Raji (cell line): ENCODE results near the gene IQGAP2.

Experiments
- POLR2A ChIP-seq: IDR thresholded peaks from 2 replicates; pipeline ENCODE4 v1.6.1; 2011; ENCODE audit warnings: low read depth, low read length, control low read depth; ENCODE audit not compliant: insufficient read depth

The IQGAP2 gene

DNA sequence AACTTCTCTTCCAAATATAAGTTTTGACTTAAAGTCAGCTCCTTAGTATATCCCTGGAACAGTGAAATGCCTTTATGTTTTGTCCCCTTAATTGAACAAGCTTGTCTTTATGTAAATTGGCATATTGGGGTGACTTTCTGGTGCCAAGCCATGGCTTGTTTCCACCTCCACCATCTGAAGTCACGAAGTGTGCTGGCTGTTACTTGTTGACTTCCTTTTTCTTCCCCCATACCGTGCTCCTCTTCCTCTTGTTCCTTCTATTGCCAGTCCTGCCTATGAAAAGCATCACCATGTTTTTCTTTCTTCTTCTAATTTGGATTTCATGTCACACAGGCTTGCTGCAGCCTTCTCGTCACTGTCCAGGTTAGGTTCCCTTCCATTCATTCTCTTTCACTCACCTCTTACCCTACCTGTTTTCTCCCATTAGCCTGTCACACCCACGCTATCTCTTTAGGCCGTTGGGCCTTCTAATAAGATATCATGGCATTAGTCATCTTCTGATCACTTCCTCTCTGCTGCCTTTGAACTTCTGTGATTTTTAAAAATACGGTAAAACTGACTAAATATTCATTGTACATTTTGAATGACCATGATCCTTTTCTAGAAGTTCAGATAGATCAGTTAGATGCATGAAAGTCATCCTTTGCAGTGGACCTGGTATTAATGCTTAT is 48.1 kb downstream of the IQGAP2 start:
- no peak for TF ChIP-seq POLR2A

DNA sequence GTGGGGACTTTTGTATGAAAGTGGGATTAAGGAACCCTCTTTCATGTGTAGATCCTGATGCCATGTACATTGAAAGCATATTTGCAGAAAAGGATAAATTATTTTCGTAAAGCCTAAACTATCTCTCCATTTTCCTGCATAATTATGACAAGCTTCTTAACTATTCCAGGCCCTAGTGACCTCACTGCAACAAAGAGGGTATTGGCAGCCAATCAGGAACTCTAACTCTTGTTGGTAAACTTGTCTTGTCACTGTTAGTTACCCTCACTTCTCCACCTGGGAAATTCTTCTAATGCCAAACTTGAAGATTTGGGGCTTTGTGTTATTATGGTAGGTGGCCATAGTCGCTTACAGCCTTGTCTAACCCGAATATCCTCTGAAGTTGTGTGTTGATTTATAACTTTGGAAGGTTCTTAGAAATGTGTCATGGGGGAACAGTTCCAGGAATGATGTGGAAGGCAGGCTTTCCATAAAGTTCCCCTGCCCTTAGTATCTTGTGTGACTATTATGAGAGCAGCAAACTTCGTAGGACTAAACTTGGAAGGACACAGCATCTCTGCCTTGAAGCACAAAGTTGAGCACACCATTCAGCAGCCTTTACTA is 52.5 kb downstream of the IQGAP2 start:
- TF ChIP-seq POLR2A, result no peak

DNA sequence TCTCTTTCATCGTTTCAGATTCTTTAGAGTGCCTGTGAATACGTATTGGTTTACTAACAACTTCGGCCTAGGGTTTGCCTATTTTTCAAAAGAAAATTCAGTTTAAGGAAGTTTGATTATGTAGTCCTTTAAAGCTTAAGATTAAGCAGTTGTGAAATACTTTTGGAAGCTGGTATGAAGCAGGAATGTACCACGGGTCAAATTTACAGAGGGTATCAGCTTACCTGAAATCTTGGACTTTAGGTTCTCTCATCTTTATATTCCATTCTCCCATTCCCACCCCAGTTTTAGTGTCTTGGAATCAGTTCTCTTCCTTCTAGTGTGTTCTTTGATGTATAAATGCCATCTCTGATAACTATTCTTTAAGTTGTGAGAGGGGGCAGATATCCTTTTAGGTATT is 53.2 kb downstream of the IQGAP2 start:
- TF ChIP-seq POLR2A, result no peak

DNA sequence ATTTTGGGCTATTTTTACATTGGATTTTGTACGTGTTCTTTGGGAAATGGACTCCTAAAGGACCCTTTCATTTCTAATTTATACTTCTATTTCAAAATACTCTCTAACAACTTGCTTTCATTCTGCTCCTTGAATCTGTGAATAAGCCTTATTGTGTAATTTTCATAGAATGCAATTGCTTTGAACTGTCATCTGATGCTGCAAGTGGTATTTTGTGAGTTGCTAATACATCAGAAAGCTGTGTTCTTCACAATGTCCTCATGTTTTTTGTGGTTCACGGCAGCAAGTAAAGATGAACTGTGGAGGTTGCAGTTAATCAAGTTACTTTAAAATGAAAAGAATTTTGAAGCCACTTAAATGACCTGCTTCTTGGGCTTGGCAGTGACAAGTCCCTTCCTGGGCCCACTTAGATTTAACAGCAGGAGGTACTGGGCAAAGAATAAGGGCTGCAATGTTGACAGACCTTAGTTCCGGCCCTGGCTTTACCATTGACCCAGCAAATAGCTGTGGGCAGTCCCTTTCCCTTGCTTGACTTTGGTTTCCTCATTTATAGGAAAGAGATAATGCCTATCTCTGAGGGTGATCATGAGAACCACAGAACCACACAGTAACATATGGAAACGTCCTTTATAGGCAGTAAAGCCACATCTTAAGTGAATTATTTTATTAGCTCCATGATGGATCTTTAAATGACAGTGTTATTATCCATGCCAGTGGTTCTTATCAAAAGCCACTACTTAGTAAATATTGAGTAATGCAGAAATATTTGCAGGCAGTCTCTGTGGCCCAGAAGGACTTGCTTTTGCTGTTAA is 54.8 kb downstream of the IQGAP2 start:
- TF ChIP-seq POLR2A, result no peak

DNA sequence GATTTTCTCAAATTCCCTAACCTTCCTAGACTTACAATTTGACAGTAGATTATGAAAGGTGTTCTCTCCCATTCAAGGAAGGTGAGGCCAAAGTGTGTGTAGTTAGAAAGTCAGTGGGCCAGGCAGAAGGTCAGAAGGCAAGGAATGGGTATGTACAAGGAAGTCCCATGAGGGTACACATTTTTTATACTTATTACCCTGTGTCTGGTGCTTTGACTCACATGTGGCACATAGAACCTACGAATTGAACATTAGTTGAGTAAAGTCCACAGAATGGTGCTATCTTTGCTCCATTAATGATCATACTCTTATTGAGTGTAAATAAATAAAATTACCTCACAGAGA is 55.4 kb downstream of the IQGAP2 start:
- no peak for TF ChIP-seq POLR2A

DNA sequence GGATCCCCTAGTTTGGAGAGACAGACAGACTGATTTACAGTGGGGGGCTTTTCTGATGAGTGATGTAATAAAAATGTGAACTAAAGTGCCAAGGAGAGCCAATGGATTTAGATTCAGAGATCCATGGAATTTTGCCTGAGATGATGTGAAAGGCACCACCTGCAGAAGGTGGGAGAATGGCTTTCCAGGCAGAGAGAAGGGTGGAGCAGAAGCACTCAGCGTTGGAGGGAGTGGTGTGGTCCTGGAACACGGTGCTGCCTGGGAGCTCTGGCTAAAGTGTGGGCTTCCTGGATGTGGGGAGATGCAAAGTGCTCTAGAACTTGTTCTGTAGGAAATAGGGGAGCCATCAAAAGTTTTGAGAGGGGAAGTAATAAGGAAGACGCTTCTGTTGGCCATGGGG is 57.0 kb downstream of the IQGAP2 start:
- no peak for TF ChIP-seq POLR2A

DNA sequence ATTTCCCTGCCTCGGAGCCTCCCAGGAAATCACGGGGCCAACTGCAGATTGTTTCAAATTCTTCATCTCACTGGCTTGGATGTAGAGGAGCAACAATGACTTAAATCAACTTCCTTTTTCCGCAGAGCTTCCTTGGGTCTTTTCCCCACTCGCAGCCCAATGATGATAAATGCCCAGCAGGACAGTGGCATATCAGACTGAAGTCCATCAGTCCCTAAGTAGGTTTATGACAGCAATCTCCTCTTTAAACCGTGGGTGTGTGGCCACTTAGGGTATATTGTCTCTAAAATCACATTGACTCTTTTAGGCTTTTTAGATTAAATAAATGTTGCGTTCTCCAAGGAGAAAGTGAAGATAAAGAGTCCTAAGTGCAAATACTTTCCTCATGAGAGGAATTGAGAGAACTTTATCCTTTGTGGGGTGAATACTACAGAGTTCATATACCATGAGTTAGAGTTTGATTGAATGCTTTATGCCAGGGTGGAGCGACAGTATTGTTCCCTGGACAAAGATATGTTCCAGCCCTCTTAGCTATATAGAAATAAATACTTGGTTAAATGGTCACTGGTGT is 59.1 kb downstream of the IQGAP2 start:
- TF ChIP-seq POLR2A, result no peak

DNA sequence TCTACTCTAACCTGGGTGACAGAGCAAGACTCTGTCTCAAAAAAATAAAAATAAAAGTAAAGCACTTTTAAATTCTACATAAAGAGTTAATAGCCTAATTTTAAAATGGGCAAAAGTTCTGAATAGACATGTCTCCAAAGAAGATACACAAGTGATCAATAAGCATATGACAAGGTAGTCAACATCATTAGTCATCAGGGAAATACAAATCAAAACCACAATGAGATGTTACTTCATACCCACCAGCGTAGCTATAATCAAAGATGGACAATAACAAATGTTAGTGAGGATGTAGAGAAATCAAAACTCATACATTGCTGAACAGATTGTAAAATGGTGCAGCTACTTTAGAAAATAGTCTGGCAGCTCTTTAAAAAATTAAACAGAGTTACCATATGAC is 64.1 kb downstream of the IQGAP2 start:
- no peak for TF ChIP-seq POLR2A

DNA sequence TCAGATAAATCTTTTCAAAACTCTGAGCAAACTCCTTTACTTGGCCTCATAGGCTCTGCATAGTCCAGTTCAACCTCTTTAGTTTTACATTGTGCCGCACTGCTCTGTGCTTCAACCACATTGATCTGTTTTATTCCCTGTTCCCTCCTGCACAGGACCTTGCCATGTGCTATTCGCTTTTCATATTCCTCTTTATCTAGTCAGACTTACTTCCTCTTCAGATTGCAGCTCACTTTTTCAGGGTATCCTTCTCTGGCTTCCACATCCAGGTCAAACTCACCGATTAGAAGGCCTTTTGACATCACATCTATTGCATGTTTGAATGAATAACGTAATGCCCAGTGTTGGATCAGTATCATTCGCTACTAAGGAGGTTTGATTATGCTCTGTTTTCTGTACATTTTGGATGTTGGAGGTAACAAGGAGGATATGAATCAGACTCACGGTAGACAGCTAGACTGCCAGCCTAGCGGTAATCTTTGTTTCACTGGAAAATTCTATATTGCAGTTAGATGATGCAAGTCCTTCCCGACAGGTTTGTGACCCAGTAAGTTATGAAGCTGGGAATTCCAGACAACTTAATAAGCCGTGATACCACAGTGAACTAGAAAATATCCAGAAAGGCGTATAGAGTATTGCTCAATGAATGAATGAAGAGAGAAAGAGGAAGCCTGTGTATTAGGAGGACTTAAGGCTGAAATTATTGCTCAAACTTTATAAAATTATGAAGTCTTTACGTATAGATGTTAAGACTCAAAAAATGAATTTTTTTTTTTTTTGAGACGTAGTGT is 65.7 kb downstream of the IQGAP2 start:
- no peak for TF ChIP-seq POLR2A

DNA sequence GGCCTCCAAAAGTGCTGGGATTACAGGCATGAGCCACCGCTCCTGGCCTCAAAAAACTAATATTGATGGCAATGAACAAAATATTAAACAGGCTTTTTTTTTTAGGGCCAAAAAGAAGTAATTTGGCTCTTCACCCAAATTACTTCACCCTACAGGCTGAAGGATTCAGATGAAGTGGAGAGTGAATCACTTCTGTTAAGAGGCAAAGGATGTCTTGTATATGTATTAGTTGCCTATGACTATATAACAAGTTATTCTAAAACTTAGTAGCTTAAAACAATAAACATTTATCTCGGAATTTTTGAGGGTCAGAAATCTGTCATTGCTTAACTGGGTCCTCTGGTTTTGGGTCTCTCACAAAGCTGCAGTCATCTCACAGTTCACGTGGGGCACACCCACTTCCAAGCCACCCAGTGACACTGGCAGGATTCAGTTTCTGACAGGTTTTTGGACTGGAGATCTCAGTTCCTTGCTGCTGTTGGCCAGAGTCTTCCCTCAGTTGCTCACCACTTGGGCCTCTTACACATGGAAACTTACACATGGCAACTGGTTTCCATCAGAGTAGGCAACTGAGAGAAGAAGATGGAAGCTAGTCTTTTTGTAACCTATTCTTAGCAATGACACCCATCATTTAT is 66.7 kb downstream of the IQGAP2 start:
- TF ChIP-seq POLR2A, result no peak

DNA sequence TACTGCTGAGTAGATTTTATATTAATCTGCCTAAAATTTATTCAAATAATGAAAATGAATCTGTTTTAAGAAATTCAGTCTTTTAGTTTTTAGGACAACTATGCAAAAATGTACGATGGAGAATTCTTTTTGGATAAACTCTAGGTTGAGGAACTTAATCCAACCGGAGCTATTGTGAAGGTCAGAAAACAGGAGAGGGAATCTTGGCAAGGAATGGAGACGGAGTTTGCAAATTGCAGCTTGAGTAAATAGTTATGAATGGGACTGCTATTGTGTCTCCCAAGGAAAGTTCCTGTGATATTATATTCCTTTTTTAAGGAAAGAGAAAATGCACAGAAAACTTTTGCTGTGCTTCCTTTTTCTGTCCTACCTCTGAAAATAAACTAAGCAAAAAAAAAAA is 67.9 kb downstream of the IQGAP2 start:
- no peak for TF ChIP-seq POLR2A

DNA sequence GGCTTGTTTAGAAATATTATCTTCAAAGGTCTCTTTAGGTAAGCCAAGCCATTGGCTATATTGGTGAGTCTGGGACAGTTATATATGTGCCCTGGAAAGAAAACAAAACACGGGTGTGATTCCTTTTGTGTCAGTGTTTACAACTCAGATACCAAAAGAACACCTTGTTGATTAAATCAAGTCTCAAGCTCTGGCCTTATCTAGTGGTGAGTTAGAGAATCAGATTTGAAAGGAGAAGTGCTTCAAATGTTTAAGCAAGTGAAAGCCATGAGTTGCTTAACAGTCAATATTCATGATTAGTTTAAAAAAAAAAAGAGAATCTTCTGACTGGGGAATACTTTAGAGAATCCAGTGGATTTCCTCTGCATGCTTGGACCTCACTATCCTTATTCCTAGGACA is 68.3 kb downstream of the IQGAP2 start:
- TF ChIP-seq POLR2A, result no peak

DNA sequence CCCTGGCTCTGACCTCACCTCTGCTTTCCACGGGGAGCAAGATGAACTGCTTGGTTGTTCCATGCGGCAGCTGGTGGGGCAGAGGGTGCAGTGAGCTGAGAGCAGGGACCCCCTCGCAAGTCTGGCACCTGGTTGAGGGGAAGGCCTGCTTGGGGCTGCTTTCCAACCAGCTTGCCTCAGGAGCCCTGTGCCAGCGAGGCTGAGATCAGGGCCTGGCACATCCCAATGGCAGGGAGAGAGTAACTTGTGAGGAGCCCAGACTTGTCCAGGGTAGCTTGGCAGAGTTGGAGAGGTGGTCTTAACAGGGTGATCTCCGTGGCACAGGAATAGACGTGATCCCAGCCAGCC is 68.9 kb downstream of the IQGAP2 start:
- no peak for TF ChIP-seq POLR2A

DNA sequence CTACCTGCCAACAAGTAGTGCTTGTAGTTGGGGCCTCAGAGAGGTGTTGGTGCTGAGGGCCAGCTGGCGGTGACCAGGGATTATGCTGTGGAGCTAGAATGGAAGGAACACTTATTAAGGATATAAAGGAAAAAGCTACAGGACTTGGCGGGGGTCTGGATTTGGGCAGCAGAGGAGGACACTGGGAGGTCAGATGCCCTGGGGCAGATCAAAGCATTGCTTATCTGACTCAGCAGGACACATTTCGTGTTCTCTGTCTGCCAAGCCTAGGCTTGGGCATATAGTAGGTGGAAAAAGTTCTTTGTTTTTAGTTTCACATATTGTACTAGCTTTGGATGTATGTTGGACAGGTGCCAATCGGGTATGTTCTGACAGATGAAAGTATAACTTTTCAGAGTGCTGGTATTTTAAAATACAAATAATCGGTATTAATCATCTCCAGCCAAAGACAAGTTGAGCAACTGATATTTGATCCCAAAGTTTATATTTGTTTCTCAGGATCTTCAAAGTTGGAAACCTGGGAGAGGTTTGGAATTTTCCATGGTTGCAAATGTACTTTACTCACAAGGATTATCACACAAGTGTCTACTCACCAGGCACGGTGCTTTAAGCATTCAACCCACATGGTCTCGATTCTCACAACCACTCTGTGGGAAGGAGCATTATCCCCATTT is 69.4 kb downstream of the IQGAP2 start:
- no peak for TF ChIP-seq POLR2A

DNA sequence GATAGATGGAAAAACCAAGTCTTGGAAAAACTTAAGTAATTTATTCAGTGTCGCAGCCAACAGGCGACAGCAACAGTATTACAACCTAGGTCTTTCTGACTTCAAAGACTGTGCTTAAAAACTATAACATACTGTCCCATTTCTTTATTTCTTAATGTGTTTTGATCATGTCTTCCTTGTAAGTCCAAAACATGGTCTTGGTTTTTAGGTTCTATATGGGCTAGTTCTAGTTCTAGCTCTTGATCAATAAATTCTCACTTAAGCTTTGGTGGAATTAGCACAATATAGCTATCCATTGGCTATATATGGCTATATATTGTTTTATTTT is 69.9 kb downstream of the IQGAP2 start:
- no peak for TF ChIP-seq POLR2A

DNA sequence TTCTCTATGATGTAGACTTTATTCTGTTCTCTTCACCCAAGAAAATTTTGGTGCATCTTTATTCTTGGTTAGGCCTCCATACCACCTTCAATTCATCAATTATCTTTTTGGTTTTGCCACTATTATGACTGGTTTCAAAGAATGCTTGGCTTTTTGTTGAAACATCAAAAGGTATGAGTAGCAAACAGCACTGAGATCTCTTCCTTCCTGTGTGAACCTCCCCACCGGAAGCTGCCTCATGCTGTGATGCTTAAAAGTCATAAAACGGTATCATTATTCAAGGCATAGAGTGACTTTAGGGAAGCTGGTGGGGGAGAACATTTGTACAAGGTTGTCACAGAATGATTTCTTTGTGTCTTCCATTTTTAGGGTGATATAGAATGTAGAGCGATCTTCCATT is 70.6 kb downstream of the IQGAP2 start:
- no peak for TF ChIP-seq POLR2A
